Activated CD8-positive, alpha-beta memory T cell treated with anti-CD3 and anti-CD28 coated beads, Interleukin-2, amount 50 U/mL, for 4 hours (primary cell): ENCODE data around the gene EDN1.
"Not testable (repeated sequence)": the region's sequence is repeated elsewhere in the genome, so short reads cannot be mapped to it uniquely, and the experiment has no call there.

Experiments
- DNase-seq: peaks from one replicate; pipeline ENCODE4 v3.0.0-alpha.2; 2020

EDN1 gene

GRCh38 chr6:12328701-12329100 lies 38.5 kb downstream of the EDN1 start:
- DNase-seq, result no peak

- DNase-seq, result no peak
Observed at GRCh38 chr6:12331474-12331873, 41.3 kb downstream of the EDN1 start.

- DNase-seq, result no peak
Observed at GRCh38 chr6:12331951-12332749, 42.0 kb downstream of the EDN1 start.

GRCh38 chr6:12332750-12333079 lies 42.6 kb downstream of the EDN1 start:
- not testable (repeated sequence) for DNase-seq

- no peak for DNase-seq
Observed at GRCh38 chr6:12333128-12333527, 43.0 kb downstream of the EDN1 start.

GRCh38 chr6:12334526-12335130 lies 44.5 kb downstream of the EDN1 start:
- DNase-seq, result no peak

- no peak for DNase-seq
Observed at GRCh38 chr6:12335131-12335527, 45.0 kb downstream of the EDN1 start.

GRCh38 chr6:12335717-12336116 lies 45.6 kb downstream of the EDN1 start:
- DNase-seq, result no peak

GRCh38 chr6:12336121-12336971 lies 46.2 kb downstream of the EDN1 start:
- no peak for DNase-seq

- DNase-seq, result no peak
Observed at GRCh38 chr6:12339022-12339421, 48.9 kb downstream of the EDN1 start.

- no peak for DNase-seq
Observed at GRCh38 chr6:12339808-12340487, 49.8 kb downstream of the EDN1 start.

GRCh38 chr6:12340488-12340818 lies 50.3 kb downstream of the EDN1 start:
- no peak for DNase-seq

GRCh38 chr6:12342664-12343063 lies 52.5 kb downstream of the EDN1 start:
- no peak for DNase-seq

GRCh38 chr6:12343122-12343439 lies 52.9 kb downstream of the EDN1 start:
- no peak for DNase-seq

- no peak for DNase-seq
Observed at GRCh38 chr6:12343440-12344162, 53.4 kb downstream of the EDN1 start.

GRCh38 chr6:12344296-12344695 lies 54.1 kb downstream of the EDN1 start:
- DNase-seq, result no peak

- no peak for DNase-seq
Observed at GRCh38 chr6:12344961-12345693, 55.0 kb downstream of the EDN1 start.

- no peak for DNase-seq
Observed at GRCh38 chr6:12345694-12346058, 55.5 kb downstream of the EDN1 start.
